Esophagus muscularis mucosa (tissue), 3 donors: ENCODE results near the gene ZNF454.

Source experiments
- CTCF ChIP-seq, 3 experiments: fragments of 200-600 bp in 2 of 3; fragments of 450-650 bp in 1 of 3; sonication (generic) in 2 of 3; IDR thresholded peaks; one replicate each; pipeline ENCODE4 v1.5.1; 2017 to 2019; ENCODE audit warnings: antibody characterized with exemption in 3 of 3, mild to moderate bottlenecking in 2 of 3, moderate library complexity in 1 of 3
- POLR2A ChIP-seq: fragments of 450-650 bp; IDR thresholded peaks from one replicate; pipeline ENCODE4 v1.6.1; 2017; ENCODE audit warnings: antibody characterized with exemption, moderate library complexity, mild to moderate bottlenecking, low read depth
- POLR2AphosphoS5 ChIP-seq, 2 donors: sonication (generic); formaldehyde crosslinking; IDR thresholded peaks; one replicate each; pipeline ENCODE4 v1.6.1; 2017; ENCODE audit warnings: antibody characterized with exemption in 2 of 2

GRCh38 chr5:179006564-179006963 lies 65.6 kb downstream of the ZNF454 start:
- TF ChIP-seq CTCF (IDR thresholded peaks at IDR 0.05) (no peak), POLR2AphosphoS5 (IDR thresholded peaks at IDR 0.05) (no peak), POLR2A (no peak)
